Measurements from ENCODE around the gene MSLN.

MSLN gene

GRCh38 chr16:719815-720446, 40.6 kb upstream of the MSLN start:
- H3K4me3 ChIP-seq (ENCODE audit: low read length) = peak overlapping the region; percentile 70
- peak; percentile 29 for TF ChIP-seq CTCF (conservative IDR thresholded peaks at IDR 0.05; ENCODE audit: low read length)
- no peak for DNase-seq (ENCODE audit: low read depth)

- peak; percentile 37; the same call in 1 of the 2 replicates for TF ChIP-seq CTCF (conservative IDR thresholded peaks at IDR 0.05; ENCODE audit: low read length)
- DNase-seq (ENCODE audit: low read depth) = peak; percentile 59
- peak overlapping the region; percentile 70 for H3K4me3 ChIP-seq (ENCODE audit: low read length)
Measured at GRCh38 chr16:720447-720989, 40.0 kb upstream of the MSLN start.

GRCh38 chr16:720990-721764, 39.4 kb upstream of the MSLN start, which contains the start of gene ANTKMT:
ANTKMT (plus strand) TSS chr16:721146; CDS start chr16:721275, 129 bp downstream.
- peak within 1 kb of the TSS; percentile 70 for H3K4me3 ChIP-seq (ENCODE audit: low read length)
- DNase-seq (ENCODE audit: low read depth) = peak; percentile 67
- TF ChIP-seq CTCF (conservative IDR thresholded peaks at IDR 0.05; ENCODE audit: low read length) = no peak

- TF ChIP-seq CTCF (conservative IDR thresholded peaks at IDR 0.05; ENCODE audit: low read length) = no peak
- peak overlapping the region; percentile 70 for H3K4me3 ChIP-seq (ENCODE audit: low read length)
- no peak for DNase-seq (ENCODE audit: low read depth)
Measured at GRCh38 chr16:721765-722540, 38.6 kb upstream of the MSLN start.

GRCh38 chr16:722835-723633, 37.5 kb upstream of the MSLN start:
- DNase-seq (ENCODE audit: low read depth) = no peak
- H3K4me3 ChIP-seq (ENCODE audit: low read length) = no peak overlapping the region
- TF ChIP-seq CTCF (conservative IDR thresholded peaks at IDR 0.05; ENCODE audit: low read length) = no peak

- TF ChIP-seq CTCF (conservative IDR thresholded peaks at IDR 0.05; ENCODE audit: low read length) = no peak
- no peak overlapping the region for H3K4me3 ChIP-seq (ENCODE audit: low read length)
- no peak for DNase-seq (ENCODE audit: low read depth)
Measured at GRCh38 chr16:723695-724094, 36.8 kb upstream of the MSLN start.
